ENCODE results near the gene CELF4. TPM values are rescaled to one million over a fixed set of nuclear protein-coding genes. Genes with fewer than 3 reads are reported as not detected.

The CELF4 gene
- total and polyA plus RNA-seq, 10 of the 15 experiments (the other 5 are each of a cell fraction or from before 2014, with no cell fraction given), result 0.03 to 0.32 TPM; not detected in 8

DNA sequence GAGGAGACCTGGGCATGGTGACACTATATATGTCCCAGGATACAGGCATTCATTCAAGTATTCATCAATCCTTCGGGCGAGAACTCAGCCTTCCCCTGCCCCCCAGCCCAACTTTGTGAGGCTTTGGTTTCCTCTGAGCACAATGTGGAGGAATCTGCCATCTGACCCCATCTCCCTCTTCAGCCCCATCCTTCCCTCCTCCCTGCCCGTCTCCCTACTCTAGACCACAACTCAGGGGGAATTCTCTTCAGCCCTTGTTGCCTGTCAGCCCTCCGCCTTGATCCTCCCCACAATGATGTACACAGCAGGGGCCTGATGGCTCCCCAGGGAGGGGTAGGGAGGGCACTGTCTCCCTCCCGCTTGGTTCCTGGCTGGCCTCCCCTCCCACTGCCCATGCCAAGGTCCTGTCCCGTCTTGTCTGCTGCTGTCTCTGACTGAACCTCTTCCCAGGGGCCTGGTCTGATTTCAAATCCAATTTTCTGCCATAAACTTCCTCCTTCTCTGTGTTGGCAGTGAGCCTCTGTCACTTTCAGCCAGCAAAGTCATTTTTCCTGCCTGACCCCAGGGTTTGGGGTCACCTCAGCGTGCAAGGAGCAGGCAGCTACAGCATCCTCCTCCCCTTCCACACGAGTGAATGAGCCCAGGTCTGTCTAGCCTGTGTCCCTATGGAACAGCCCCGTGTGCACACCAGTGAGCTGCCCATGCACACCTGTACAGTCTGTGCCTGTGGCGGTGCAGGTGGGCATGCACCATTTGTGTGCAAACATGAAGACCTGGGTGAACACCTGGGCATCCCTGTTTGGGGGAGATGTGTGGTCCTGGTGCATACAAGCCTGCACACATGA, 197.3 kb downstream of the CELF4 start:
- DNase-seq (ENCODE audit: low read depth, low spot score) (no peak), FAIRE-seq (no peak), ATAC-seq (no peak)
- ChIA-PET POLR2A (no interaction called here), SMC1A (ENCODE audit: uncharacterized antibody, unreplicated experiment) (no interaction called here), RAD21 (ENCODE audit: unreplicated experiment) (no interaction called here), CTCF (no interaction called here)
- Histone ChIP-seq H4K20me1 (ENCODE audit: control insufficient read depth, insufficient read depth) (no peaks in the 10 kb centered on the region), H3K36me3 (ENCODE audit: control insufficient read depth in 2 of 2, insufficient read depth in 2 of 2, low read length in 1 of 2) (no peaks in the 10 kb centered on the region), H2AFZ (ENCODE audit: control insufficient read depth, low read depth, low read length) (no peak overlapping the region), H3K4me3 (no peak overlapping the region), H3K4me2 (ENCODE audit: control insufficient read depth, insufficient read depth) (no peak overlapping the region), H3K4me1 (ENCODE audit: control insufficient read depth, insufficient read depth, low read length) (no peaks in the 10 kb centered on the region), H3K9ac (ENCODE audit: control insufficient read depth, insufficient read depth, low read length) (no peak overlapping the region), H3K9me3 (replicated peaks; ENCODE audit: control insufficient read depth, insufficient read depth, low read length) (no peaks in the 10 kb centered on the region), H3K27ac (ENCODE audit: control insufficient read depth, insufficient read depth) (no peak overlapping the region), H3K27me3 (replicated peaks in 1 of 2; ENCODE audit: control insufficient read depth in 2 of 2, insufficient read depth in 2 of 2, low read length in 1 of 2) (peaks cover 0 to 1% of the 10 kb centered on the region in 2 experiments; a peak in 3 of 4 replicates), H3K79me2 (ENCODE audit: control insufficient read depth, insufficient read depth, low read length) (no peaks in the 10 kb centered on the region)
- 1% methylated on average over 9 of the region's 10 CpGs for WGBS (ENCODE audit: insufficient coverage, insufficient replicate concordance, low lambda C conversion rate, missing lambda C conversion rate)
- TF ChIP-seq ZBED1 (IDR thresholded peaks at IDR 0.05; ENCODE audit: borderline replicate concordance) (no peak), ZSCAN29 (IDR thresholded peaks at IDR 0.05) (no peak), POLR2A (IDR thresholded peaks at IDR 0.05; ENCODE audit: low read depth, low read length) (no peak), NR2F1 (conservative IDR thresholded peaks at IDR 0.05) (no peak), BCL11A (IDR thresholded peaks at IDR 0.05; ENCODE audit: low read depth, low read length) (no peak), JUNB (IDR thresholded peaks at IDR 0.05) (no peak), PML (IDR thresholded peaks at IDR 0.05; ENCODE audit: low read length) (no peak), CREM (IDR thresholded peaks at IDR 0.05; ENCODE audit: low read depth) (no peak), EGR1 (IDR thresholded peaks at IDR 0.05; ENCODE audit: borderline replicate concordance in 1 of 2, low read depth in 2 of 2, low read length in 2 of 2) (no peak), IKZF1 (conservative IDR thresholded peaks at IDR 0.05) (no peak)
- TF ChIP-seq, protein P1, sequence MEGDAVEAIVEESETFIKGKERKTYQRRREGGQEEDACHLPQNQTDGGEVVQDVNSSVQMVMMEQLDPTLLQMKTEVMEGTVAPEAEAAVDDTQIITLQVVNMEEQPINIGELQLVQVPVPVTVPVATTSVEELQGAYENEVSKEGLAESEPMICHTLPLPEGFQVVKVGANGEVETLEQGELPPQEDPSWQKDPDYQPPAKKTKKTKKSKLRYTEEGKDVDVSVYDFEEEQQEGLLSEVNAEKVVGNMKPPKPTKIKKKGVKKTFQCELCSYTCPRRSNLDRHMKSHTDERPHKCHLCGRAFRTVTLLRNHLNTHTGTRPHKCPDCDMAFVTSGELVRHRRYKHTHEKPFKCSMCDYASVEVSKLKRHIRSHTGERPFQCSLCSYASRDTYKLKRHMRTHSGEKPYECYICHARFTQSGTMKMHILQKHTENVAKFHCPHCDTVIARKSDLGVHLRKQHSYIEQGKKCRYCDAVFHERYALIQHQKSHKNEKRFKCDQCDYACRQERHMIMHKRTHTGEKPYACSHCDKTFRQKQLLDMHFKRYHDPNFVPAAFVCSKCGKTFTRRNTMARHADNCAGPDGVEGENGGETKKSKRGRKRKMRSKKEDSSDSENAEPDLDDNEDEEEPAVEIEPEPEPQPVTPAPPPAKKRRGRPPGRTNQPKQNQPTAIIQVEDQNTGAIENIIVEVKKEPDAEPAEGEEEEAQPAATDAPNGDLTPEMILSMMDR (IDR thresholded peaks at IDR 0.05 in 2 of 3, conservative IDR thresholded peaks at IDR 0.05 in 1 of 3; ENCODE audit: control insufficient read depth in 2 of 3, extremely low read depth in 1 of 3, insufficient read depth in 1 of 3, low read depth in 3 of 3, low read length in 3 of 3), result no peak
- TF ChIP-seq, protein P2, sequence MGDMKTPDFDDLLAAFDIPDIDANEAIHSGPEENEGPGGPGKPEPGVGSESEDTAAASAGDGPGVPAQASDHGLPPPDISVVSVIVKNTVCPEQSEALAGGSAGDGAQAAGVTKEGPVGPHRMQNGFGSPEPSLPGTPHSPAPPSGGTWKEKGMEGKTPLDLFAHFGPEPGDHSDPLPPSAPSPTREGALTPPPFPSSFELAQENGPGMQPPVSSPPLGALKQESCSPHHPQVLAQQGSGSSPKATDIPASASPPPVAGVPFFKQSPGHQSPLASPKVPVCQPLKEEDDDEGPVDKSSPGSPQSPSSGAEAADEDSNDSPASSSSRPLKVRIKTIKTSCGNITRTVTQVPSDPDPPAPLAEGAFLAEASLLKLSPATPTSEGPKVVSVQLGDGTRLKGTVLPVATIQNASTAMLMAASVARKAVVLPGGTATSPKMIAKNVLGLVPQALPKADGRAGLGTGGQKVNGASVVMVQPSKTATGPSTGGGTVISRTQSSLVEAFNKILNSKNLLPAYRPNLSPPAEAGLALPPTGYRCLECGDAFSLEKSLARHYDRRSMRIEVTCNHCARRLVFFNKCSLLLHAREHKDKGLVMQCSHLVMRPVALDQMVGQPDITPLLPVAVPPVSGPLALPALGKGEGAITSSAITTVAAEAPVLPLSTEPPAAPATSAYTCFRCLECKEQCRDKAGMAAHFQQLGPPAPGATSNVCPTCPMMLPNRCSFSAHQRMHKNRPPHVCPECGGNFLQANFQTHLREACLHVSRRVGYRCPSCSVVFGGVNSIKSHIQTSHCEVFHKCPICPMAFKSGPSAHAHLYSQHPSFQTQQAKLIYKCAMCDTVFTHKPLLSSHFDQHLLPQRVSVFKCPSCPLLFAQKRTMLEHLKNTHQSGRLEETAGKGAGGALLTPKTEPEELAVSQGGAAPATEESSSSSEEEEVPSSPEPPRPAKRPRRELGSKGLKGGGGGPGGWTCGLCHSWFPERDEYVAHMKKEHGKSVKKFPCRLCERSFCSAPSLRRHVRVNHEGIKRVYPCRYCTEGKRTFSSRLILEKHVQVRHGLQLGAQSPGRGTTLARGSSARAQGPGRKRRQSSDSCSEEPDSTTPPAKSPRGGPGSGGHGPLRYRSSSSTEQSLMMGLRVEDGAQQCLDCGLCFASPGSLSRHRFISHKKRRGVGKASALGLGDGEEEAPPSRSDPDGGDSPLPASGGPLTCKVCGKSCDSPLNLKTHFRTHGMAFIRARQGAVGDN (IDR thresholded peaks at IDR 0.05), result no peak
- in situ Hi-C loops (cut with MboI), result no loop called here
- no TSS peak for BruUV-seq (replicated peaks)
- intact Hi-C loops (cut with micrococcal nuclease; ENCODE audit: unreplicated experiment), result loop anchor here (10.0 kb wide), 1 partner anchor 56 kb away; no protein-coding TSS in a partner anchor

All from GM12878 (cell line).